22Rv1 (cell line): ENCODE results near the gene RPS6KA1.
A peak's percentile ranks its signal among the peaks of the same experiment; 100 is the strongest.
"Not testable (repeated sequence)": the region's sequence is repeated elsewhere in the genome, so short reads cannot be mapped to it uniquely, and the experiment has no call there.

Experiments used
- H3K27ac ChIP-seq: fragments of 450-650 bp; 2 replicates; pipeline ENCODE4 v1.5.1; 2017
- ZFX ChIP-seq: fragments of 450-650 bp; IDR thresholded peaks from 2 replicates; pipeline ENCODE4 v1.6.1; 2017; ENCODE audit warnings: antibody characterized with exemption, borderline replicate concordance
- TF ChIP-seq, protein P1 (sequence below): fragments of 450-650 bp; IDR thresholded peaks from 2 replicates; pipeline ENCODE4 v1.5.1; 2017; ENCODE audit warnings: mild to moderate bottlenecking

Gene RPS6KA1

DNA sequence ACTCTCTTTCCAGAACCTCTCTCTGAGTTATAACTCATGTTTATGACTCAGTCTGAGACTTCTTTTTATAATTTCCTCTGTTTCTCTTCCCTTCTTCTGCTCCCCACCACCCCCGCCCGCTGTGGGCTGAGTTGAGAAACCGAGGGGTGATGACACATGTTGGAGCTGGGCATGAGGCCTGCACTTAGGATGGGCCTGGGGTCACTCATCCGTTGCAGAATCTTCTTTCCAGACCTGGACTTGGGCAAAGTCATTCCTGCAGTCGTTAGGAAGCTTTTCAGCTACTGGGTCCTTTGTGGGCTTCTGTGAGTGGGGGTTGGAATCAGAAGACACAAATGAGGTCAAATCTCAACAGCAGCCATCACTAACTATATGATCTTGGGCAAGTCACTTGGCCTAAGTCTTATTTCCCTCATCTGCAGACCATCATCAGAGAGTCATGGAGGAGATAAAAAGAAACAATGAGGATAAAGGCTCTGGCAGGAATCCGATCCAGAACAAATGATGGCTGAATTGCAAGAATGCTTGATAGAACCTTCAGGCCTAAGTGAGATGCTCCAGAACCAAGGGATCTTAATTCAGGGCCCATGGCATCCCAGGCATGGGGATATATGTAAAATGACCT lies 53.4 kb downstream of the RPS6KA1 start:
- H3K27ac ChIP-seq: no peak overlapping the region
- no peak for TF ChIP-seq ZFX
- TF ChIP-seq, protein P1, sequence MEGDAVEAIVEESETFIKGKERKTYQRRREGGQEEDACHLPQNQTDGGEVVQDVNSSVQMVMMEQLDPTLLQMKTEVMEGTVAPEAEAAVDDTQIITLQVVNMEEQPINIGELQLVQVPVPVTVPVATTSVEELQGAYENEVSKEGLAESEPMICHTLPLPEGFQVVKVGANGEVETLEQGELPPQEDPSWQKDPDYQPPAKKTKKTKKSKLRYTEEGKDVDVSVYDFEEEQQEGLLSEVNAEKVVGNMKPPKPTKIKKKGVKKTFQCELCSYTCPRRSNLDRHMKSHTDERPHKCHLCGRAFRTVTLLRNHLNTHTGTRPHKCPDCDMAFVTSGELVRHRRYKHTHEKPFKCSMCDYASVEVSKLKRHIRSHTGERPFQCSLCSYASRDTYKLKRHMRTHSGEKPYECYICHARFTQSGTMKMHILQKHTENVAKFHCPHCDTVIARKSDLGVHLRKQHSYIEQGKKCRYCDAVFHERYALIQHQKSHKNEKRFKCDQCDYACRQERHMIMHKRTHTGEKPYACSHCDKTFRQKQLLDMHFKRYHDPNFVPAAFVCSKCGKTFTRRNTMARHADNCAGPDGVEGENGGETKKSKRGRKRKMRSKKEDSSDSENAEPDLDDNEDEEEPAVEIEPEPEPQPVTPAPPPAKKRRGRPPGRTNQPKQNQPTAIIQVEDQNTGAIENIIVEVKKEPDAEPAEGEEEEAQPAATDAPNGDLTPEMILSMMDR: no peak

DNA sequence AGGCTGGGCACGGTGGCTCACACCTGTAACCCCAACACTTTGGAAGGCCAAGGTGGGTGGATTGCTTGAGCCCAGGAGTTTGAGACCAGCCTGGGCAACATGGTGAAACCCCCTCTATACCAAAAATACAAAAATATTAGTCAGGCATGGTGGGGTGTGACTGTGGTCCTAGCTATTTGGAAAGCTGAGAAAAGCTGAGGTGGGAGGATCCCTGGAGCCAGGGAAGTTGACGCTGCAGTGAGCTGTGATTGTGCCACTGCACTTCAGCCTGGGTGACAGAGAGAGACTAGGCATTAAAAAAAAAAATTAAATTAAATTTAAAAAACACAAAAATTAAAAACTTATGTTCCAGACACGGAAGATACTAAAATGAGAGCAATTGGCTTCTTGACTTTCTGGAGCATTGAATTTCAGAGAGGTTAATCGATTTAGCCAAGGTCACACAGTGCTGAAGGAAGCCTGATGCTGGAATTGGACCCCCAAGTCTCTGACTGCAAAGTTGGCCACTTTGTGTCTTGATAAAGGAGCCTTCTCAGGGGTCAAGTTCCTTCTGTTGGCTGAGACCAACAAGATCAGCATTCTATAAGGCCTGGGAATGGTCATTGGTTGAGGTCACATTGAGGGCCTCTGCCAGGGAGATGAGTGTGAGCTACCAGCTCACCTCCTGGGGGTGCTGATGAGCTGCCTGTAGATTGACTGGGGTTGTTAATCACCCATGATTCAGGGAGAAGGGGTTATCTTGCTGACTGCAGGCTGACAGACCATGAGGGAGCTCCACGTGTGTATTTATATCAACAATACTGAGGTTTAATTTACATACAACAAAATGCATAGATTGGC lies 54.3 kb downstream of the RPS6KA1 start:
- H3K27ac ChIP-seq: no peak overlapping the region
- TF ChIP-seq, protein P1: peak; percentile 25
- no peak for TF ChIP-seq ZFX

- not testable (repeated sequence) for H3K27ac ChIP-seq
These were observed 55.0 kb downstream of the RPS6KA1 start for GRCh38 chr1:26584588-26584987.

DNA sequence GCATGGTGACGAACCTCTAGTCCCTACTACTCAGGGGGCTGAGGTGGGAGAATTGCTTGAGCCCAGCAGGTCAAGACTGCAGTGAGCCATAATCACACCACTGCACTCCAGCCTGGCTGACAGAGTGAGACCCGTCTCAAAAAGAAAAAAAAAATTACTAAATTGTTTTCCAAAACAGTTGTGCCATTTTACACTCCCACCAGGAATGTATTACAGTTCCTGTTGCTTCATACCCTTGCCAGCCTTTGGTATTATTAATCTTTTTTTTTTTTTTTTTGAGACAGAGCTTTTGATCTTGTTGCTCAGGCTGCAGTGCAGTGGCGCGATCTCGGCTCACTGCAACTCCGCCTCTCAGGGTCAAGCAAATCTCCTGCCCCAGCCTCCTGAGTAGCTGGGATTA lies 55.9 kb downstream of the RPS6KA1 start:
- TF ChIP-seq, protein P1: no peak
- no peak for TF ChIP-seq ZFX
- H3K27ac ChIP-seq: no peak overlapping the region

GRCh38 chr1:26593385-26593784 lies 63.8 kb downstream of the RPS6KA1 start:
- no peak for TF ChIP-seq ZFX
- TF ChIP-seq, protein P1: no peak
- H3K27ac ChIP-seq: no peak overlapping the region

DNA sequence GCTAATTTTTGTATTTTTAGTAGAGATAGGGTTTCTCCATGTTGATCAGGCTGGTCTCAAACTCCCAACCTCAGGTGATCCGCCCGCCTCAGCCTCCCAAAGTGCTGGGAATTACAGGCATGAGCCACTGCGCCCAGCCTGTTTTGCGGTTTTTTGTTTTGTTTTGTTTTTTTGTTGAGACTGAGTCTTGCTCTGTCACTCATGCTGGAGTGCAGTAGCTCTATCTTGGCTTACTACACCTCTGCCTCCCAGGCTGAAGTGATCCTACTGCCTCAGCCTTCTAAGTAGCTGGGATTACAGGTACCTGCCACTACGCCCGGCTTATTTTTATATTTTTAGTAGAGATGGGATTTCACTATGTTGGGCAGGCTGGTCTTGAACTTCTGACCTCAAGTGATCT lies 65.0 kb downstream of the RPS6KA1 start:
- H3K27ac ChIP-seq: not testable (repeated sequence)

GRCh38 chr1:26597629-26598039 lies 68.1 kb downstream of the RPS6KA1 start:
- TF ChIP-seq, protein P1: peak; percentile 79
- TF ChIP-seq ZFX: no peak
- H3K27ac ChIP-seq: no peak overlapping the region

DNA sequence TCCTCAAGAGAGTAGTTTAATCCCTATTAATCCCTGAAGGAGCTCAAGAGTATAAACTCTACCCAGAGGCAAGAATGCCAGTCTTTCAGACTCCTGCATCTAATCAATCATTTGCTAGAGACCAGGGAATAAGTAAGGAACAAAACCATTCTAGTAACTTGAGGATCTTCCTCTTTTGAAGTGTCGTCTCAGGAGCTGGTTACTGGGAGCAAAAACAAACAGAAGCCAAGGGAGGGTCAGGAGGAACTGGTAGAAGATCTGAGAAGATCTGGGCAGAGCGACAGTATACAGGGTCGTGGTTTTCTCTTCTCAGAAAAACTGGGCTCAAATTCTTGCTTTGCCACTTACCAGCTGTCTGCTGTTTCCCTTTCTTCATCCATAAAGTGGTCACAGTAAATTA lies 69.3 kb downstream of the RPS6KA1 start:
- H3K27ac ChIP-seq: no peak overlapping the region
- TF ChIP-seq, protein P1: no peak
- TF ChIP-seq ZFX: no peak
